Measurements from ENCODE around the gene ARHGAP29. TPM values are rescaled to one million over a fixed set of nuclear protein-coding genes. Genes with fewer than 3 reads are reported as not detected.

The ARHGAP29 gene
- total RNA-seq, 1 experiment from 2014 or later: 197 TPM

- H3K27ac ChIP-seq (ENCODE audit: low read length): peak overlapping the region; percentile 96
- in situ Hi-C loops (cut with HindIII; ENCODE audit: low pct_unique_long_range_greater_than_20kb, low sequenced_read_pairs) (no loop called here), intact Hi-C loops (cut with micrococcal nuclease; ENCODE audit: unreplicated experiment) (no loop called here)
- no peaks in the 10 kb centered on the region for H3K9me3 ChIP-seq (ENCODE audit: control insufficient read depth, insufficient read depth, low read depth, low read length)
- TF ChIP-seq POLR2AphosphoS5 (IDR thresholded peaks at IDR 0.05; ENCODE audit: low read depth, low read length) (no peak), TCF7L2 (IDR thresholded peaks at IDR 0.05; ENCODE audit: low read depth, low read length) (no peak), CTCF (IDR thresholded peaks at IDR 0.05) (no peak), REST (IDR thresholded peaks at IDR 0.05; ENCODE audit: insufficient read depth in 1 of 2, low read depth in 2 of 2, low read length in 1 of 2) (no peak), SIN3A (IDR thresholded peaks at IDR 0.05; ENCODE audit: borderline replicate concordance, insufficient read depth, low read depth, low read length) (no peak)
- no peaks in the 10 kb centered on the region for H3K27me3 ChIP-seq (ENCODE audit: control insufficient read depth, insufficient read depth, low read length)
- ChIA-PET CTCF (no interaction called here), POLR2A (interaction anchor here (0.7 to 2.4 kb wide), 2 partner anchors 17 to 77 kb away, joined by 7 to 8 read pairs; no protein-coding TSS in a partner anchor)
- no peaks in the 10 kb centered on the region; the same call in 1 of the 2 replicates for H3K36me3 ChIP-seq (ENCODE audit: control insufficient read depth, insufficient read depth, low read length)
- no peak overlapping the region for H3K4me3 ChIP-seq (ENCODE audit: low read depth in 2 of 2, low read length in 2 of 2)
- BruUV-seq (replicated peaks): no TSS peak
- H3K4me1 ChIP-seq (ENCODE audit: control insufficient read depth, insufficient read depth, low read length): peaks cover 35% of the 10 kb centered on the region
- DNase-seq (ENCODE audit: low read depth, low spot score) (no peak), ATAC-seq (no peak)
Measured at GRCh38 chr1:94248956-94249688, 11.7 kb upstream of the ARHGAP29 start.

- ATAC-seq (peak; percentile 87), DNase-seq (ENCODE audit: low read depth, low spot score) (no peak)
- POLR2A ChIA-PET: interaction anchor here (0.6 to 2.4 kb wide), 6 partner anchors 9 to 79 kb away, joined by 3 to 8 read pairs (median 4); partner anchors contain the start of gene ARHGAP29
- Histone ChIP-seq H3K9me3 (ENCODE audit: control insufficient read depth, insufficient read depth, low read depth, low read length) (peaks cover 2% of the 10 kb centered on the region; the same call in 1 of the 2 replicates), H3K27me3 (ENCODE audit: control insufficient read depth, insufficient read depth, low read length) (no peaks in the 10 kb centered on the region), H3K36me3 (ENCODE audit: control insufficient read depth, insufficient read depth, low read length) (no peaks in the 10 kb centered on the region; the same call in 1 of the 2 replicates), H3K4me3 (ENCODE audit: low read depth in 2 of 2, low read length in 2 of 2) (peak overlapping the region; percentile 66 to 77), H3K27ac (ENCODE audit: low read length) (peak overlapping the region; percentile 99), H3K4me1 (ENCODE audit: control insufficient read depth, insufficient read depth, low read length) (peaks cover 27% of the 10 kb centered on the region)
- in situ Hi-C loops (cut with HindIII; ENCODE audit: low pct_unique_long_range_greater_than_20kb, low sequenced_read_pairs) (no loop called here), intact Hi-C loops (cut with micrococcal nuclease; ENCODE audit: unreplicated experiment) (loop anchor here (2.0 kb wide), 1 partner anchor 79 kb away; no protein-coding TSS in a partner anchor)
- CTCF ChIA-PET: no interaction called here
- no peak for TF ChIP-seq CTCF (IDR thresholded peaks at IDR 0.05)
- peak; percentile 78; the same call in 1 of the 2 replicates for TF ChIP-seq TCF7L2 (IDR thresholded peaks at IDR 0.05; ENCODE audit: low read depth, low read length)
- TF ChIP-seq POLR2AphosphoS5 (IDR thresholded peaks at IDR 0.05; ENCODE audit: low read depth, low read length): peak; percentile 76
- TF ChIP-seq REST (IDR thresholded peaks at IDR 0.05; ENCODE audit: insufficient read depth in 1 of 2, low read depth in 2 of 2, low read length in 1 of 2): 0 out of 4 replicates have a peak, but pooled peaks of 1 of the 2 experiments have one; percentile 22
- TF ChIP-seq SIN3A (IDR thresholded peaks at IDR 0.05; ENCODE audit: borderline replicate concordance, insufficient read depth, low read depth, low read length): peak; percentile 62; the same call in 1 of the 2 replicates
- no TSS peak for BruUV-seq (replicated peaks)
Measured at GRCh38 chr1:94247138-94248094, 10.0 kb upstream of the ARHGAP29 start.

All from Panc1 (cell line).